ENCODE data around the gene CENPQ. TPM values are rescaled to one million over a fixed set of nuclear protein-coding genes. Genes with fewer than 3 reads are reported as not detected.

The CENPQ gene
- total RNA-seq, 1 donor from 2014 or later = 7.5 TPM

- no peaks in the 10 kb centered on the region for H3K4me1 Mint-ChIP-seq (ENCODE audit: unreplicated experiment)
- peaks cover 2% of the 10 kb centered on the region for H3K27me3 Mint-ChIP-seq (ENCODE audit: unreplicated experiment)
- no peak for TF ChIP-seq CTCF (IDR thresholded peaks at IDR 0.05; ENCODE audit: unreplicated experiment)
- H3K27ac Mint-ChIP-seq (ENCODE audit: unreplicated experiment) = no peak within 1 kb of the TSS
- H3K36me3 Mint-ChIP-seq (ENCODE audit: low read depth, unreplicated experiment) = no peaks in the 10 kb centered on the region
- no peak within 1 kb of the TSS for H3K4me3 Mint-ChIP-seq (ENCODE audit: unreplicated experiment)
- DNase-seq (ENCODE audit: low spot score) = no peak
- H3K9me3 Mint-ChIP-seq (ENCODE audit: unreplicated experiment) = no peaks in the 10 kb centered on the region
Observed at GRCh38 chr6:49499623-49500022, 36.5 kb downstream of the CENPQ start, which contains the start of gene GLYATL3. GLYATL3 (plus strand) TSS chr6:49499923; CDS start chr6:49511991, 12,068 bp downstream.

GRCh38 chr6:49504666-49505065 lies 41.5 kb downstream of the CENPQ start:
- peaks cover 2% of the 10 kb centered on the region for H3K27me3 Mint-ChIP-seq (ENCODE audit: unreplicated experiment)
- H3K27ac Mint-ChIP-seq (ENCODE audit: unreplicated experiment) = no peak overlapping the region
- no peak overlapping the region for H3K4me3 Mint-ChIP-seq (ENCODE audit: unreplicated experiment)
- DNase-seq (ENCODE audit: low spot score) = no peak
- TF ChIP-seq CTCF (IDR thresholded peaks at IDR 0.05; ENCODE audit: unreplicated experiment) = no peak
- H3K36me3 Mint-ChIP-seq (ENCODE audit: low read depth, unreplicated experiment) = no peaks in the 10 kb centered on the region
- no peaks in the 10 kb centered on the region for H3K4me1 Mint-ChIP-seq (ENCODE audit: unreplicated experiment)
- H3K9me3 Mint-ChIP-seq (ENCODE audit: unreplicated experiment) = no peaks in the 10 kb centered on the region

GRCh38 chr6:49506569-49507111 lies 43.5 kb downstream of the CENPQ start:
- TF ChIP-seq CTCF (IDR thresholded peaks at IDR 0.05; ENCODE audit: unreplicated experiment) = no peak
- Mint-ChIP-seq H3K27ac (ENCODE audit: unreplicated experiment) (no peak overlapping the region), H3K4me1 (ENCODE audit: unreplicated experiment) (no peaks in the 10 kb centered on the region), H3K9me3 (ENCODE audit: unreplicated experiment) (no peaks in the 10 kb centered on the region), H3K4me3 (ENCODE audit: unreplicated experiment) (no peak overlapping the region), H3K27me3 (ENCODE audit: unreplicated experiment) (no peaks in the 10 kb centered on the region), H3K36me3 (ENCODE audit: low read depth, unreplicated experiment) (no peaks in the 10 kb centered on the region)
- DNase-seq (ENCODE audit: low spot score) = no peak

GRCh38 chr6:49509342-49509741 lies 46.2 kb downstream of the CENPQ start:
- H3K36me3 Mint-ChIP-seq (ENCODE audit: low read depth, unreplicated experiment) = no peaks in the 10 kb centered on the region
- no peaks in the 10 kb centered on the region for H3K4me1 Mint-ChIP-seq (ENCODE audit: unreplicated experiment)
- H3K27ac Mint-ChIP-seq (ENCODE audit: unreplicated experiment) = no peak overlapping the region
- DNase-seq (ENCODE audit: low spot score) = no peak
- no peak for TF ChIP-seq CTCF (IDR thresholded peaks at IDR 0.05; ENCODE audit: unreplicated experiment)
- H3K27me3 Mint-ChIP-seq (ENCODE audit: unreplicated experiment) = no peaks in the 10 kb centered on the region
- H3K4me3 Mint-ChIP-seq (ENCODE audit: unreplicated experiment) = no peak overlapping the region
- no peaks in the 10 kb centered on the region for H3K9me3 Mint-ChIP-seq (ENCODE audit: unreplicated experiment)

- DNase-seq (ENCODE audit: low spot score) = no peak
- Mint-ChIP-seq H3K27ac (ENCODE audit: unreplicated experiment) (no peak overlapping the region), H3K9me3 (ENCODE audit: unreplicated experiment) (no peaks in the 10 kb centered on the region), H3K27me3 (ENCODE audit: unreplicated experiment) (no peaks in the 10 kb centered on the region), H3K4me3 (ENCODE audit: unreplicated experiment) (no peak overlapping the region), H3K36me3 (ENCODE audit: low read depth, unreplicated experiment) (no peaks in the 10 kb centered on the region), H3K4me1 (ENCODE audit: unreplicated experiment) (no peaks in the 10 kb centered on the region)
- TF ChIP-seq CTCF (IDR thresholded peaks at IDR 0.05; ENCODE audit: unreplicated experiment) = no peak
Observed at GRCh38 chr6:49513153-49513989, 50.2 kb downstream of the CENPQ start.

Data from endothelial cell (in vitro differentiated cells).